SH-SY5Y (cell line): ENCODE data around the gene C2orf68.

Source experiments
- GATA2 ChIP-seq: IDR thresholded peaks from 2 replicates; pipeline ENCODE4 v1.6.1; 2011; ENCODE audit warnings: mild to moderate bottlenecking, low read depth, low read length
- GATA3 ChIP-seq: IDR thresholded peaks from 2 replicates; pipeline ENCODE4 v1.6.1; 2011; ENCODE audit warnings: low read depth, mild to moderate bottlenecking, low read length, moderate library complexity

DNA sequence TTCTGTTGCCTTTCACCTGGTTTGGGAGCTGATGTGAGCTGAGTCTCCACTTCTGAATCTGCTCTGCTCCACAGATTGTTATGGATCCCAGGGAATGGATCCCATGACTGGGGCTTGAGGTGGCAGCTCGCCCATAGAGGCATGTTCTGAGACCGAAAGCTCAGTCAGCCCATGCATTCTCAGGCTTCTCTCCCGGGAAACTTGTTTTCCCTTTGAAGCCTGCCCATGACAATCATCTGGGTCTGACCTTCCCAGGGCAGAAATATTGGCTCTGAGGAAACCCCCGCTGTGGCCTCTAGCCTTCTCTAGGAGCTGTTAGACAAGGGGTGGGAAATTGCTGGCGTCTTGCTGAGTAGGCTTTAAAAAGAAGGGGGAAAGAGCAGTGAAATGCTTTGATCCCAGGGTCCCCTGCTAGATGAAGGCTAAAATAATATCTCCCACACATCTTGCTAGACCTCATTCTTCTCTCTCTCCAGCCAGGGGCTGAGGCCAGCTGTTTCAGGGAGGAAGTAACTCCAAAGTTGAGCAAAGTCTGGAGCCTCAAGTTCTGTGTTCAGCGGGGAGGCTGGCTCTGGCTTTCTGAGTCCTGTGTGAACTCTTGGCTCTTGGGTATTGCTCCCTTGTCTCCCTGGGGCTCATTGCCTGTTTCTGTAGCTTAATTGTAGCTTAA lies 32.5 kb downstream of the C2orf68 start:
- TF ChIP-seq GATA3 (no peak), GATA2 (no peak)
